GM12892 (cell line): ENCODE data around the gene LRP2.

Experiments
- POLR2A ChIP-seq: IDR thresholded peaks from 2 replicates; pipeline ENCODE4 v1.6.1; 2011; ENCODE audit warnings: low read depth, low read length, control low read depth
- TAF1 ChIP-seq: IDR thresholded peaks from 2 replicates; pipeline ENCODE4 v1.6.1; 2011; ENCODE audit warnings: low read depth, mild to moderate bottlenecking, control low read depth, low read length, borderline replicate concordance

- TF ChIP-seq POLR2A (no peak), TAF1 (no peak)
Observed at GRCh38 chr2:169139145-169139544, 223.2 kb downstream of the LRP2 start.
